GM19240 (cell line): ENCODE data around the gene PCDHGB3.
"Not testable (repeated sequence)": the region's sequence is repeated elsewhere in the genome, so short reads cannot be mapped to it uniquely, and the experiment has no call there.

Source experiments
- DNase-seq: peaks from one replicate; pipeline ENCODE4 v3.0.0; 2011; ENCODE audit warnings: low spot score; ENCODE audit not compliant: insufficient read length

PCDHGB3 gene

DNA sequence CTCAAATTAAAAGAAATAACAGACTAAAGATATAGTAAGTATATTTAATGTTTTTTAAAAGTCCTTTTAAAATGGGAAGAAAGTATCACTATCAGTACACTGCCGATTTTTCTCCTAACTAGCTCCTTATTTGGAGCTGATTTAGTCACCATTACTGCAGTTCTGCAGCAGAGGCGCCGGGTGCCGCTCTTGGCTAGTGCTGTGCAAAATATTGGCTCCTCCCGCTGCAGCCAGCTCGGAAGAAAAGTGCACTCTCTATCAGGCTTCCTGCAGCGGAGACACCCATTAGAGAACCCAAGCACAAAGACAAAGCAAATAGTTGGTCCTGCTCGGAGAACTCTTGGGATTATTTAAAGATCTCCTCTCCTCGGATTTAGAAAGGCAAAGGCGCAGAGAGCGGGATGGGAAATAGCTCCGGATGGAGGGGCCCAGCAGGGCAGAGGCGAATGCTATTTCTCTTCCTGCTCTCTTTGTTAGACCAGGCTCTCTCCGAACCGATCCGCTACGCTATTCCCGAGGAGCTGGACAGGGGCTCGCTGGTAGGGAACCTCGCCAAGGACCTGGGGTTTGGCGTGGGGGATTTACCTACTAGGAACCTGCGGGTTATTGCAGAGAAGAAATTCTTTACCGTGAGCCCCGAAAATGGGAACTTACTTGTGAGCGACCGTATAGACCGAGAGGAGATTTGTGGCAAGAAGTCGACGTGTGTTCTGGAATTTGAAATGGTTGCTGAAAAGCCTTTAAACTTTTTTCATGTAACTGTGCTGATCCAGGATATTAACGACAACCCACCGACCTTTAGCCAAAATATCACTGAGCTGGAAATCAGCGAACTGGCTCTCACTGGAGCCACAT lies at the start of gene PCDHGB3:
PCDHGB3 (plus strand) TSS at position 249 of the 855 bp plus-strand sequence; CDS start at position 402, 153 bp downstream.
- no peak for DNase-seq

DNA sequence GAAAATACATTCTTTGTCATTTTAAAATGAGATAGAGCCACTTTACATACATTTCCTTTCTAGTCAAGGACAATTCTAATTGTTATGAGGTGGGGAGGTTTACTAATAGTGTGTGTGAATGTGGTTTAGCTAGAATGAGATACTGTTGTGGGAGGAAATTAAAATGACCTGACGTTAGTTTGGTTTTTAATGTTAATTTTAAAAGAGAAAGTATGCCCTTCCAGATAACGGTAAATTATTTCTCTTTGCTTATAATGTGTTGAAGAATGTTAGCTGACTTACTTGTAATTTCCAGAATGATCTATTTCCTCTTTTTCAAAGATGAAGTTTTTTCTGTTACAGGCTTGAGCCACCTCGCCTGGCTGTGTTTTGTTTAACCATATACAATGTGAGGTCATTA lies 47.8 kb upstream of the PCDHGB3 start:
- DNase-seq = no peak

- DNase-seq = no peak
These were observed 43.8 kb upstream of the PCDHGB3 start for GRCh38 chr5:141326088-141326854.

- no peak for DNase-seq
These were observed 41.8 kb upstream of the PCDHGB3 start for GRCh38 chr5:141328231-141328630.

DNA sequence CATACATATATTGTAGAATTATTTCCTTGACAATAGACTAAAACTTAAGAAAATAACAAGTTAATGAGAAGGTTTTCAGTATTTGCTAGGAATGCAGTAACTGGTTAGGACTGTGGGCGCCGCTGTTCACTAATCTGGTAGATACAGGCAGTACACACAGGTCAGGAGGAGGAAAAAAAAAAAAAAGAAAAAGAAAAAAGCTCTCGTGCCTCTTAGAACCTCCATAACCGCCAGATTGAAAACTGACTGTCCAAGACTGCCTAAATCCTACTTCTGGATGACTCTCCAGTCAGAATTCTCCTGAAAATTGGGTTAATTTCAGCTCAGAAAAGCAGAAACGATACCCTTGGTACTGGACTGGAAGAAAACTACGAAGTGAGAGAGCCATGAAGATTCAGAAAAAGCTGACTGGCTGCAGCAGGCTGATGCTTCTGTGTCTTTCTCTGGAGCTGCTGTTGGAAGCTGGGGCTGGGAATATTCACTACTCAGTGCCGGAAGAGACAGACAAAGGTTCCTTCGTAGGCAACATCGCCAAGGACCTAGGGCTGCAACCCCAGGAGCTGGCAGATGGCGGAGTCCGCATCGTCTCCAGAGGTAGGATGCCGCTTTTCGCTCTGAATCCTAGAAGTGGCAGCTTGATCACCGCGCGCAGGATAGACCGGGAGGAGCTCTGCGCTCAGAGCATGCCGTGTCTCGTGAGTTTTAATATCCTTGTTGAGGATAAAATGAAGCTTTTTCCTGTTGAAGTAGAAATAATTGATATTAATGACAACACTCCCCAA lies 39.6 kb upstream of the PCDHGB3 start, which contains the start of gene PCDHGA1:
PCDHGA1 (plus strand) TSS at position 216 of the 782 bp plus-strand sequence.
- DNase-seq = no peak

DNA sequence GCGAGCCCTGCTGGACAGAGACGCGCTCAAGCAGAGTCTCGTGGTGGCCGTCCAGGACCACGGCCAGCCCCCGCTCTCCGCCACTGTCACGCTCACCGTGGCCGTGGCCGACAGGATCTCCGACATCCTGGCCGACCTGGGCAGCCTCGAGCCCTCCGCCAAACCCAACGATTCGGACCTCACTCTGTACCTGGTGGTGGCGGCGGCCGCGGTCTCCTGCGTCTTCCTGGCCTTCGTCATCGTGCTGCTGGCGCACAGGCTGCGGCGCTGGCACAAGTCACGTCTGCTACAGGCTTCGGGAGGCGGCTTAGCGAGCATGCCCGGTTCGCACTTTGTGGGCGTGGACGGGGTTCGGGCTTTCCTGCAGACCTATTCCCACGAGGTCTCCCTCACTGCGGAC lies 37.5 kb upstream of the PCDHGB3 start:
- not testable (repeated sequence) for DNase-seq

- no peak for DNase-seq
These were observed 31.3 kb upstream of the PCDHGB3 start, which contains the start of gene PCDHGA2 for GRCh38 chr5:141338538-141339306. TSS of gene PCDHGA2 (plus strand) at chr5:141338760.

DNA sequence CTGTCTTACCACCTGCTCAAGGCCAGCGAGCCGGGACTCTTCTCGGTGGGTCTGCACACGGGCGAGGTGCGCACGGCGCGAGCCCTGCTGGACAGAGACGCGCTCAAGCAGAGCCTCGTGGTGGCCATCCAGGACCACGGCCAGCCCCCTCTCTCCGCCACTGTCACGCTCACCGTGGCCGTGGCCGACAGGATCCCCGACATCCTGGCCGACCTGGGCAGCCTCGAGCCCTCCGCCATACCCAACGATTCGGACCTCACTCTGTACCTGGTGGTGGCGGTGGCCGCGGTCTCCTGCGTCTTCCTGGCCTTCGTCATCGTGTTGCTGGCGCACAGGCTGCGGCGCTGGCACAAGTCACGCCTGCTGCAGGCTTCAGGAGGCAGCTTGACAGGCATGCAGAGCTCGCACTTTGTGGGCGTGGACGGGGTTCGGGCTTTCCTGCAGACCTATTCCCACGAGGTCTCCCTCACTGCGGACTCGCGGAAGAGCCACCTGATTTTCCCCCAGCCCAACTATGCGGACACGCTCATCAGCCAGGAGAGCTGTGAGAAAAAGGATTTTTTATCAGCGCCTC lies 29.2 kb upstream of the PCDHGB3 start:
- not testable (repeated sequence) for DNase-seq

- DNase-seq = no peak
These were observed 27.3 kb upstream of the PCDHGB3 start for GRCh38 chr5:141342773-141343172.

GRCh38 chr5:141343242-141343952 lies 26.6 kb upstream of the PCDHGB3 start, which contains the start of gene PCDHGA3:
TSS of gene PCDHGA3 (plus strand) at chr5:141343829. CDS start at chr5:141344034, 205 bp downstream.
- DNase-seq = no peak

DNA sequence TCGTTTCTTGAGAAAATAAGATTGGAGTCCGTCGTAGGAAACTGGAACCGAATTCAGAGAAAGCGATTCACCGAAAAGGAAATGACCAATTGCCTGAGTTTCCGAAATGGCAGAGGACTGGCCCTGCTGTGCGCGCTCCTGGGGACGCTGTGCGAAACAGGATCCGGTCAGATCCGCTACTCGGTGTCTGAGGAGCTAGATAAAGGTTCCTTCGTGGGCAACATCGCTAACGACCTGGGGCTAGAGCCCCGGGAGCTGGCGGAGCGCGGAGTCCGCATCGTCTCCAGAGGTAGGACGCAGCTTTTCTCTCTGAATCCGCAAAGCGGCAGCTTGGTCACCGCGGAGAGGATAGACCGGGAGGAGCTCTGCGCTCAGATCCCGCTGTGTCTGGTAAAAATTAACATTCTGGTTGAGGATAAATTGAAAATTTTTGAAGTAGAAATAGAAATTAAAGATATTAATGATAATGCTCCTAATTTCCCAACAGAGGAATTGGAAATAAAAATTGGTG lies 26.0 kb upstream of the PCDHGB3 start:
- DNase-seq = no peak

DNA sequence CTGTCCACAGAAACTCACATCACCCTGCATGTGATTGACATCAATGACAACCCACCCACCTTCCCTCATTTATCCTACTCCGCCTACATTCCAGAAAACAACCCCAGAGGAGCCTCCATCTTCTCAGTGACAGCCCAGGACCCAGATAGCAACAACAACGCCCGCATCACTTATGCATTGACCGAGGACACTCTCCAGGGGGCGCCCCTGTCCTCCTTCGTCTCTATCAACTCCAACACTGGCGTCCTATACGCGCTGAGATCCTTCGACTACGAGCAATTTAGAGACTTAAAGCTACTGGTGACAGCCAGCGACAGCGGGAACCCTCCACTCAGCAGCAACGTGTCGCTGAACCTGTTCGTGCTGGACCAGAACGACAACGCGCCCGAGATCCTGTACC lies 24.7 kb upstream of the PCDHGB3 start:
- DNase-seq = no peak

DNA sequence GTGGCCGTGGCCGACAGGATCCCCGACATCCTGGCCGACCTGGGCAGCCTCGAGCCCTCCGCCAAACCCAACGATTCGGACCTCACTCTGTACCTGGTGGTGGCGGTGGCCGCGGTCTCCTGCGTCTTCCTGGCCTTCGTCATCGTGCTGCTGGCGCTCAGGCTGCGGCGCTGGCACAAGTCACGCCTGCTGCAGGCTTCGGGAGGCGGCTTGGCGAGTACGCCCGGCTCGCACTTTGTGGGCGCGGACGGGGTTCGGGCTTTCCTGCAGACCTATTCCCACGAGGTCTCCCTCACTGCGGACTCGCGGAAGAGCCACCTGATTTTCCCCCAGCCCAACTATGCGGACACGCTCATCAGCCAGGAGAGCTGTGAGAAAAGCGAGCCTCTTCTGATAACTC lies 24.0 kb upstream of the PCDHGB3 start:
- not testable (repeated sequence) for DNase-seq

DNA sequence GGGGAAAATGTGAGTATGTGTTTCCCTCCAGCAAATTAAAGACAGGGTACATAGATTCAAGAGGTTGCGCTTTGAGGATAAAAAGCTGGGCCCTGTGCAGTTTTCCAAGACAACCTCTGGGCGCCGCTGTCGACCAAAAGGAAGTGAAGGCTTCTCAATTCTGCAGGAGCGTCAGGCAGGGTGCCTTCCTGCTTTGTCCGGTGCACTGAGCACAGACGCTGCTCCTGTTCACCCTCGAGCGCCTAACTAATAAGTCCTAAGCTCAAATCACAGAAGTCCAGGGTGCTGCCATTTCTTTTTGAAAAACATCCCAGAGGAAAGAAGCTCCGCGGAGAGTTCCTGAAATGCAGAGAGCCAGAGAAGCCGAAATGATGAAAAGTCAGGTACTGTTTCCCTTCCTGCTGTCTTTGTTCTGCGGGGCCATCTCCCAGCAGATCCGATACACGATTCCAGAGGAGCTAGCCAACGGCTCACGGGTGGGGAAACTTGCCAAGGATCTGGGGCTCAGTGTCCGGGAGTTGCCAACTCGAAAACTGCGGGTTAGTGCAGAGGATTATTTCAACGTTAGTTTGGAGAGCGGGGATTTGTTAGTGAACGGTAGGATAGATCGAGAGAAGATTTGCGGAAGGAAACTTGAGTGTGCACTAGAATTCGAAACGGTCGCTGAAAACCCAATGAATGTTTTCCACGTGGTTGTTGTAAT lies 20.0 kb upstream of the PCDHGB3 start, which contains the start of gene PCDHGB1:
PCDHGB1 (plus strand) TSS at position 183 of the 703 bp plus-strand sequence; CDS start at position 345, 162 bp downstream.
- no peak for DNase-seq

GRCh38 chr5:141351591-141351990 lies 18.5 kb upstream of the PCDHGB3 start:
- no peak for DNase-seq

DNA sequence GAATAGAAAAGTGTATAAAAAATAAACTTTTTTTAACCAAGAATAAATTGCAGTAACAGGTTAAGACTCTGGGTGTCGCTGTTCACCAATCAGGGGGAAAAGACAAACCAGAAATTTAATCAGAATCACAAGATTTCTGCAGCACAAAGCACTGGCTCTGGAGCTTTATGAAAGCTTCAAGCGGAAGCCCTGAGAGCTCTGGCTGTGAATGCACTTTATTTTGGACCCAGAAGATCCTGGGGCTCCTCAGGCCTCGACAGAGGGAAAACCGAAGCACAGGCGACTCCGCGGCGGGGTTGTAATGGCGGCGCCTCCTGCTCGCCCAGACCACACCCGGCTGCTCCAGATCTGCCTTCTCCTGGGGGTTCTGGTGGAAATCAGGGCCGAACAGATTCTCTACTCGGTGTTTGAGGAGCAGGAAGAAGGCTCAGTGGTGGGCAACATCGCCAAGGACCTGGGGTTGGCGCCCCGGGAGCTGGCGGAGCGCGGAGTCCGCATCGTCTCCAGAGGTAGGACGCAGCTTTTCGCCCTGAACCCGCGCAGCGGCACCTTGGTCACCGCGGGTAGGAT lies 15.1 kb upstream of the PCDHGB3 start, which contains the start of gene PCDHGA4:
PCDHGA4 (plus strand) TSS at position 122 of the 570 bp plus-strand sequence; CDS start at position 209, 87 bp downstream.
- DNase-seq = no peak

- no peak for DNase-seq
These were observed 14.4 kb upstream of the PCDHGB3 start for GRCh38 chr5:141355641-141356040.

DNA sequence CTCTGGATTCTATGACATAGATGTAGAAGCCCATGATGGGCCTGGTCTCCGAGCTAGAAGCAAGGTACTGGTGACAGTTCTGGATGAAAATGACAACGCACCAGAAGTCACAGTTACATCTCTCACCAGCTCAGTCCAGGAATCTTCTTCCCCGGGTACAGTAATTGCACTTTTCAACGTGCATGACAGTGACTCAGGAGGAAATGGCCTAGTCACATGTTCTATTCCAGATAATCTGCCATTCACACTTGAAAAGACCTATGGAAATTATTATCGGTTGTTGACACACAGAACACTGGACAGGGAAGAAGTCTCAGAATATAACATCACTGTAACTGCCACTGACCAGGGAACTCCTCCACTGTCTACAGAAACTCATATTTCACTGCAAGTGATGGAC lies 13.9 kb upstream of the PCDHGB3 start:
- no peak for DNase-seq
